Ureter (tissue), 1 donor: ENCODE data around the gene RBM20. TPM values are rescaled to one million over a fixed set of nuclear protein-coding genes. Genes with fewer than 3 reads are reported as not detected.
"Not testable (repeated sequence)": the region's sequence is repeated elsewhere in the genome, so short reads cannot be mapped to it uniquely, and the experiment has no call there.

Source experiments
- DNase-seq: peaks from one replicate; pipeline ENCODE4 v3.0.0-alpha.2; 2020; ENCODE audit warnings: low spot score
- total RNA-seq: library from RNA; stranded (reverse); gene quantifications from one replicate; pipeline ENCODE4 v1.2.4, GENCODE V29; 2023
- donor health status: DM: yes; HTN: yes; CAD: no.

RBM20 gene
- total RNA-seq, 1 donor from 2014 or later: 0.68 TPM

DNA sequence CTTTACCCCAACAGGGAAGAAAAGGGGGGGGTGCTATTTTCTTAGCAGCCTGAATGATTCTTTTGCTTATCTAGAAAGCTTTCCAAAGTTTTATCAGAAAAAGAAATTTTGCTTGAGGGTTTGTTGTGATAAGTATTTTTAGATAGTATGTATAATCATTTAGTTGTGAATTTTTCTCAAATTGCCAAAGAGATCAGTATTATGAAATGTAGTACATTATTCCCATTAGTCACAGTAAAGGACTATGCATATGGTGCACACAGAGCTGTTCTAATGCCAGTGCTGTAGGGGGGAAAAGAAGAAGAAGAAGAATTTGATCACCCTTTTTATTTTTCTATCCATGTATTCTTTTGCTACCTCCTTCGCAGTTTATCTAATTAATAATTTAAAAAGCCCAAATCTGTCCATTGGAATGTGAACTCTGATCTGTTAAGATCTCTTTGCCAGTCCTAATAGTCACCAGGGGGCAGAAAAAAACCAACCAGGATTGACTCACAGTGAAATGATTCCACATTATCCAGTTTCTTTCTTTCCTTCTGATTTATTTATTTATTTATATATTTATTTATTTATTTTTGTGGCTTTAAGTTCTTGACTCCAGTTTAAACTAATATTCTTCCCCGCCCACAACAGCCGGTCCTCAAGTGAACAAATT is 4.7 kb downstream of the RBM20 start:
- no peak for DNase-seq

DNA sequence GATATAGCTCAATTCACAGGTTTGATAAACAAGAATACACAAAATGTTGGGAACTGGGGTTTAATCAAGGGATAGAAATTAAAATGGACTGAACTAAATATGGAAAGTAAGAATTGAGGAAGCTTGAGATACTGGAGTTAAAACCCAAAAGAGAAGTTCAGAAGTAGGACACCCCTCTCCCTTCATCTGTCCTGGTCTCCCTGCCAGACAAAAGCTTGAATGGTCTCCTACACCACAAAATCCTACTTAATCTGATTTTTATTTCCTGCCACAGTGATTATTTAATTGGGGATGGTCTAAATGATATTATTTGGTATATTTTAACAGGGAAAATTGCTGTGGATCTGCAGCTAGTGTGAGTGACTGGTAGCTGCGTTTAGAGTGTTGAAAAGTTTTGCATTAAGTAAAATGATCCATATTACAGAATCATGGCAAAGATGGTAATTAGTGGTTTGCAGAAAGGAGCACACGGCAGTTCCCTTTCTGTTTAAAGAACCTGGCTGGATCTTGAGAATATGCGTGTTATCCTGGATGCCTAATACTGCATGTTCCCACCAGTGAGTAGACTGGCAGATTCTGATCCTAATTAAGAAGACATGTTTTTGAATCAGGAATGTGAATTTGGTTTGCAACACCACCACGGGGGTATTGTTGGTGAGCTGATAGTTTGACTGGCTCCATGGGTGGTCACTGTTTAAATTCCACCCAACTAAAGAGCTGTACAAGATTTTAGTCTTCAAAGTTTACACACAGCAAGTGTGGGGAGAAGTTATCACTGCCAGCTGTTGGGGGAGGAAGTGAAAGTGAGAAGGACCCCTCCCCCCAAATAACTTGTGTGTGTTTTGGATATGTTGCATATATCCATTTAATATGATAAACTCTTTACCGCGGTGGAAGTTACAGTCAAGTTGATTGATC is 5.5 kb downstream of the RBM20 start:
- no peak for DNase-seq

DNA sequence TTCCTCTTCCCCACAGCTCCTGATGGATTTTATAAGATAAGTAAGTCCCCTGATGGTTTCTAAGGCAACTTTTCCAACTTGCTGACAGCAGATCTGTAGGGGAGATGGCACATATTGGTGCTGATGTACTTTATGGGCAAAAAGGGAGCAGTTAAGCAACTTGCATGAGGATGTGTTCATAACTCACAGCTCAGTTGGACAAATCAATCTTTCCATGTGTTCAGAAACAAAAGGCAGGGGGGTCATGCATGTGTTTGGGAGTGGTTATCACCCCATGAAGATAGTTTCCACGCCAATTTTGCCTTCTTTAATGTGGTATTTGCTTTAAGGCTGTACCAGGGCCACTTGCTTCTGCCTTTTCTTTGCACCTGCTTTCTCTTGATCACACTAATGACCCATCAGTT is 6.1 kb downstream of the RBM20 start:
- no peak for DNase-seq

DNA sequence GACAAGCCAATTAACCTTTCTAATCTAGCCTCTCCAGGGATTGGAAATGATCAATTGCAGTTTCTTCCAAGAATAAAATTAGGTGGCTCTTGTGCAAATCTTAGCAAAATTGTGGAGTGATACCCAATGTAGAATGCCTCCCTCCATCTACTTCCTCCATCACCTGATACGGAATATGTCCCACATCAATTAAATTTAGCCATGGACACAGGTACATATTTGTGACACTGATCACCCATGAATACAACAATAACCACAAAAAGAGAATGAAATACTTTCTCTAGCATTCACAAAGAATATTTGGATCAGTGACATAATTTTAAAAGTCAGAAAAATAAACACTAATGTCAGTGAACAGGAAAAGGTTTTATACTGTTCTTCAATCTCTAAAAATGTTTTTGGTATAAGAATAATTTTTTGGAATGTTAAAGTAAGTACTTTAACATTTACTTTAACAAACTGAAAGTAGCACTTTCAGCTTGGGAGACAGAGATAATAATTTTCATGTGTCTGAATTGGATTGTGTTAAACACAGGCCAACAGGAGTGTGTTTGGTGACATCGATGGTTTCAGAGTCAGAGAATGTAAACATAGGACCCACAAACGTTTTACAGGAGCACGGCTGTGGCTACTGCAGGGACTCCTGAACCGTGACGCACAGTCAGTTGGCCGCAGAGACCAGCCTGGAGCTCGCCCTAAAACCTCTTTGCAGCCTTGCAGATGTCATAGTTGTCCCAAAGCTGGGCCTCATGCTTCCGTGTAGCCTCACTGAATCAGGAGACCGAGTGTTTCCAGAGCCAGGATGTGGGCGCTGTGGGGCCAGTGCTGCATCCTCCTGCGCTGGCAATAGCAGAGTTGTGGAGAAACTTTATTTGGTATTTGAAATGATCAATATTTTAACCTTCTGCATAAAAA is 7.2 kb downstream of the RBM20 start:
- no peak for DNase-seq

DNA sequence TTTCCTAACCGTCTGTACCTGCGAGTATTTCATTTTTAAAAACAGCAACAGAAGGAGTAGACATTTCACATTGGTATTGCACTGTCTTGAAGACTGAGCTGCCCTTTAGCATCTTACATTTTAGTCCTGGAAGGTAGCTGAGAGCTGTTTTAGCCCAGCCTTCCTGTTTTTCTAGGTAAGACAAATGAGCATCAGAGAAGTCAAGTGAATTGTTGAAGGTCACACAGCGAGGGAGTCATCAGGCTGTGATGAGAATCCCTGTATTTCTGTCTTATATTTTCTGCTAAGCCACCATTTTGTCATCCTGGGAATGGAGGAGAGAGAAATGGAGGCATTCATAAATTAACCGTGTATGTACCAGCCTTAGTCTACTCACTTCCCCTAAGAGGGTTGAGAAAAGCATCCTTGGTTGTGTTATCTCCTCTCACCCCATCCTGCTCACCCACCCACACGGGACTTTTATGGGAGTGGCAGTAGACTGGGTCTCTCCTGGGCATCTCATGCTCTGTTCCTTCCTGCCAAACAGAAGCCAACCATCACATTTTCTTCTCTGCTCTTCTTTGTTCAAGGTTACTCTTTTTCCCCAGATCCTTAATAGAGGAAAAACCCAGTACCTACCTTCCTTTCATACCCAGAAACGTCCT is 8.5 kb downstream of the RBM20 start:
- no peak for DNase-seq

DNA sequence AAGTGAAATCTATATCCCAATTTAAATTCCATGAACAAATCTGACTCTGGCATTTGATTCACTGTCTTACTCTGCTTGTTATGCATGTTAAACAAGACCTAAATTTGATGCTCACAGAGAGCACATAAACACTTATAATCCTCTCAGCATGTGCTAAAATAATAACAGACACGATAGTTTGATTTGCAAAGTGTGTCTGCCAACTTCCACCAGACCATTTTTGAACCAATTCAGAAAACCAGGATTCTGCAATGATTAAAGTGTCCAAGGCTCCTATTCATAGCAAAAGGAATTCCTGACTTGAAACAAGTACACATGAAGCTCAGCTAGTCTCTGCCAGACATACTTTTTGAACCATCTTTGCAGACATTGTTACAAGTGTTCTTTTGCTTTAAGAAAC is 11.2 kb downstream of the RBM20 start:
- no peak for DNase-seq

DNA sequence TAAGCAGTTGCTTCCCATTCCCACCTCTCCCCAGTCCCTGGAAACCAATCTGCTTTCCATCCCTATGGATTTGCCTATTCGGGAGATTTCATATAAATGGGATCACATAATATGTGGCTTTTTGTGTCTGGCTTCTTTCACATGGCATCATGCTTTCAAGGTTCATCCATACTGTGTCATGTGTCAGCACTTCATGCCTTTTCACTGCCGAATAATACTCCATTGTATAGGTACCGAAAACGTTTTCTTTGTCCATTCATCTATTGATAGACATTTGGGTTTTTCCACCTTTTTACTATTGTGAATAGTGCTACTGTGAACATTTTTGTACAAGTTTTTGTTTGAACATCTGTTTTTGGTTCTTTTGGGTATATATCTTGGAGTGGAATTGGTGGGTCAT is 12.5 kb downstream of the RBM20 start:
- DNase-seq: no peak

DNA sequence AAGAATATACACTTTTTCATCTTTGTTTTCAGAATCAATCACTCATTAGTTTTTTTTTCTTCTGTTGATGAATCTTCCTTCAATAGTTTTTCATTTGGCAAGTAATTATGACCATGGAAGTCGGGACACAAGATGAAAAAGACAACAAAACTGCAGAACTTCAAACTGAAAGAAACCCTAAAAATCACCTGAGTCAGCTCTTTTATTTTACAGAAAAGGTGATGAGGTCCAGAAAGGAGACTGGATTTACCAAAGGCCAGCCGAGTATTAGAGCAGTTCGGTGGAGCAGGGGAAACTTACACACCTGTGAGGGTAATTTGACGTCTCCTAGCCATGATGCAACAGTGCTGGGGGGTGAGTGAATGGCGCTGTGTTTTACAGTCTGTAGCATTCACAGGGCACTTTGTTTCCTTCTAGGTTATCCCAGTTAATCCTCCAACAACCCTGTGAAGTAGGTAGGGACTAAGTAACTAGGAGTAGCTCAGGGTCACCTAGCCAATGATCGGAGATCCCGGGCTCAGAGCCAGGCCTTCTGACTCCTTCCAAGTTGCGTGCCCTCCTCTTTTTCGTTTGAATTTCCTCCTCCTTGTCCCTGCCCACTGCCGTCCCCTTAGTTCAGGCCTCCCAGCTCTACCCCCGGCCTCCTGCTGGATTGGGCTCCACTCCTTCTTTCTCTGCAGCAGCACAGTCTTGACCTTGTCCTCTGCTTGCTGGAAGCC is 14.0 kb downstream of the RBM20 start:
- DNase-seq: no peak

DNA sequence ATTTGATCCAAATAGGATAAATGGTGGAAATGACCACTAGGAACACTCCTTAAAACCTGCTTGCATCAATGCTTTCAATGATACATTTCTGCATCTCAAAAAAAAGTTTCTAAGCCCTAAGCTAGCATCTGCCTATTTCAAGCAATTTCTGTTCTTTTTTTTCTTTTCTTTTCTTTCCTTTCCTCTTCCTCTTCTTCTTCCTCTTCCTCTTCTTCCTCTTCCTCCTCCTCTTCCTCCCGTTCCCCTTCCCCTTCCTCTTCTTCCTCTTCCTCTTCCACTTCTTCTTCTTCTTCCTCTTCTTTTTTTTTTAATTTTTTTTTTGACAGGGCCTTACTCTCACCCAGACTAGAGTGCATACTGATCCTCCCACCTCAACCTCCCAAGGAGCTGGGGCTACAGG is 15.4 kb downstream of the RBM20 start:
- no peak for DNase-seq

DNA sequence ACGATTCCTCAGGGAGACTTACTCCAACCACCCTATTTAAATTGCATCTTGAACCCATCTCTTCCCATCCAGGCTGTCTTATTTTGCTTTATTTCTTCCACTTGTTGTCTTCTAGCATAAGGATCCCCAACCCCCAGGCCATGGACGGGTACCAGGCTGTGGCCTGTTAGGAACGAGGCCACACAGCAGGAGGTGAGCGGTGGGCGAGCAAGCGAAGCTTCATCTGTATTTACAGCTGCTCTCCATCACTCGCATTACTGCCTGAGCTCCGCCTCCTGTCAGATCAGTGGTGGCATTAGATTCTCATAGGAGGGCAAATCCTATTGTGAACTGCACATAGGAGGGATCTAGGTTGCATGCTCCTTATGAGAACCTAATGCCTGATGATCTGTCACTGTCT is 16.2 kb downstream of the RBM20 start:
- not testable (repeated sequence) for DNase-seq

DNA sequence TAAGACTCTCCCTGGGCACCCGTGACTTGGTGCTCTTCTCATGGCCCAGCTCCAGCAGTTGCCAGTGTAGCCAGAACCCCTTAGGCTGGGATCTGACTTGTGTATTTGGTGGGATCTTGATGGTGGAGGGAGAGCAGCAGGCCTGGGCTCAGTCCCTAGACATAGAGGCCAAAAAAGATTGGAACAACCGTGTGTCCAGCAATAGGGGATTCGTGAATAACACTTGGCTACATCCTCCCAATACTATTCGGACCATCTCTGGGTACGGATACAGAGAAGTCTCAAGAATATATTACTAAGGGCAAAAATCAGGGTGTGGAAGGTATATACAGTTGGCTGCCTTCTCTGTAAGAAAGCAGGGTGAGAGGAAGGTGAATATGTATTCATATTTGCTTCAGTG is 17.2 kb downstream of the RBM20 start:
- no peak for DNase-seq

DNA sequence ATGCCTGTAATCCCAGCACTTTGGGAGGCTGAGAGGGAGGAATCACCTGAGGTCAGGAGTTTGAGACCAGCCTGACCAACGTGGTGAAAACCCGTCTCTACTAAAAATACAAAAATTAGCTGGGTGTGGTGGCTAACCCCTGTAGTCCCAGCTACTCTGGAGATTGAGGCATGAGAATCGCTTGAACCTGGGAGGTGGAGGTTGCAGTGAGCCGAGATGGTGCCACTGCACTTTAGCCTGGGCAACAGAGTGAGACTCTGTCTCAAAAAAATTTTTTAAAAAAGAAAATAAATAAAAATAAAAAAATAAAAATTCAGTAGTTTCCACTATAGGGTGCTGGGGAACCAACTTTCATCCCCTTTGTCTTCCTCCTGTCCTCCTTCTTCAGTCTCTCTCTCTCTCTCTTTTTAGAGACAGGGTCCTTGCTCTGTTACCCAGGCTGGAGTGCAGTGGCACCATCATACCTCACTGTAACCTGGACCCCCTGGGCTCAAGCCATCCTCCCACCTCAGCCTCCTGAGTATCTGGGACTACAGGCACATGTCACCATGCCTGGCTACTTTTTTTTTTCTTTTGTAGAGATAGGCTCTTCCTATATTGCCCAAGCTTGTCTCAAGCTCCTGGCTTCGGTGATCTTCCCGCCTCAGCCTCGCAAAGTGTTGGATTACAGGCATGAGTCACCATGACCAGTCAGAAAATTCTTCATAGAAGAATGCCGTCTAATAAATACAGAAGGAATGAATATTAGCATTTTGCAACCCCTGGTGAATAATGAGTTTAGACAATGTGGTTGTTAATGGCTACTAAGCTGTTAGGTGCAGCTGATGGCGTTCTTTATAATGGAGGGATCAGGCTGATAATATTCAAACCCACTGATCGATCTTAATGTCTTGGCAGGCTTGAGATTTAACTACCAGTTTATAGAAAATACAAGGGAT is 20.6 kb downstream of the RBM20 start:
- DNase-seq: no peak

DNA sequence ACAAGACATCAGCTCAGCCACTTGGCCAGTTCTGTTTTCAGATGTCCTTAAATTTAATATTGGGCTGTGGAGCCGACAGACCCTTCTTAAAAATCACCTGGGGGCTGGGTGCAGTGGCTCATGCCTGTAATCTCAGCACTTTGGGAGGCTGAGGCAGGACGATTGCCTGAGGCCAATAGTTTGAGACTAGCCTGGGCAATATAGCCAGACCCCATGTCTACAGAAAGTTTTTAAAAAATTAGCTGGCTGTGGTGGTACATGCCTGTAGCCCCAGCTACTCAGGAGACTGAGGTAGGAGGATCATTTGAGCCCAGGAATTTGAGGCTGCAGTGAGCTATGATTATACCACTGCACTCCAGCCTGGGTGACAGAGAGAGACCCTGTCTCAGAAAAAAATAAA is 22.1 kb downstream of the RBM20 start:
- not testable (repeated sequence) for DNase-seq

DNA sequence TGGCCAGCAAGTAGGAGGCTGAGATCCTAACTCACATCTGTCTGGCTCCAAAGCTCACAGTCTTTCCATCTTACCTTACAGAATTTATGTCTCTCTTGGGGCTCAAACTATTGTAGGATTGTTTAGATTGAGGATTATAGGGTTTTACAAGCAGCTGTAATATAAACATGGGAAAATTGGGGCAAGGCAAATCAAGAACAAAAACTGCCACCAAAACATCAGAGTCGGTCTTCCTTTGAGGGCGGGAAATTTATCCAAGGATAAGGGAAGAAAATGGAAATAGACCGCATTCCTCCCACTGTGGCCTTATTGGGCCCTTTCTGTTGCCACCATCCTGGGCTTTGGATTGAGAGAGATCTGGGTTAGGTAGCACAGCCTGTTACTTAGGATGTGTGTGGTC is 22.5 kb downstream of the RBM20 start:
- no peak for DNase-seq

DNA sequence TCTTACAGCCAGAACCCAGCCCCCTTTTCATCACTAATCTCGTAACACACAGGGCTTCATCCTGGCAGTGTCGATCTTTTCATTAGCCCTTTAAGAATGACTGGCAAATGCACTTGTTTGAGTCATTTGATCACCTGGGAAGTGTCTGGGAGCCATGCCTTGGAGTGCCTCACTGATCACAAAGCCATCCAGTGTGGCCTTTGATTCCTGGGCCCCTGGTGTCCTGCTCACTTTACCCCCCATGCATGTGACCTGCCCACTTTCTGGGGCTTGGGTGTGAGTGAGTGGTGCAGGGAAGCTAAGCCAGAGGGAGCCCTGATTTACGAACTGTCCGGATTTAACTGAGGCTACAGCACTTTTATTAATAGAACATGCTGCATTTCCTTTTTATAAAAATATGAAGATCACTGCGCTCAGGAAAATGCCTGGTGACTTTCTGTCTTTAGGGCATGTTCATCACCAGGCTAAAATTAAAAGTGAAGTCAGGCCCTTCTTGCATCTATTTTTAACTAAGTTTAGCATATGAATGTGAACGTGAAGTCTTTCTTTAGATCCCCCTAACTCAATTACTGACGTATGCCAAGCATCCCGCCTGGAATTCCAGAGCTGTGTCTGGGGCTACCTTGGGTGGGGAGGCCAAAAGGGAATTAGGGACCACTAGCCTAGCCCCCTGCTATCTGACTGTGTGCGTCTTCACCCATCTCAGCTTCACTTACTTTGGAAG is 23.6 kb downstream of the RBM20 start:
- no peak for DNase-seq

DNA sequence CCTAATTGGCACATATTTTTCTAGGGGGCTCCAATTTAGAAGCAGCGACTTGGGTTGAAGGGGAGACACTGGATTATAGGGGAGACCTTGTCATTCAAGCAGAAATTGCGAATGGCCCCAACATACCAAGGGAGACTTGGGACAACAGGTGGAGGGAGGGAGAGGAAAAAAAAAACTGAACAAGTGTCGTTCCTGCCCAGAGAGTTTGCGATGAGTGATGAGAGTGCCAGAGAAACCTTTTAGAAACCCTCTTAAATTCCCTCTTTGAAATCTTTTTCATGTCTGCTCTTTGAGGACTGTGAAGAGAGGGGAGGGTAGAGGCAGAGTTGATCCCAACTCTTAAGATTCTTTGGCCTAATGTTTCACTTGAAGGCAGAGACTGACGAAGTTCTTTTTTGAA is 24.3 kb downstream of the RBM20 start:
- DNase-seq: no peak

DNA sequence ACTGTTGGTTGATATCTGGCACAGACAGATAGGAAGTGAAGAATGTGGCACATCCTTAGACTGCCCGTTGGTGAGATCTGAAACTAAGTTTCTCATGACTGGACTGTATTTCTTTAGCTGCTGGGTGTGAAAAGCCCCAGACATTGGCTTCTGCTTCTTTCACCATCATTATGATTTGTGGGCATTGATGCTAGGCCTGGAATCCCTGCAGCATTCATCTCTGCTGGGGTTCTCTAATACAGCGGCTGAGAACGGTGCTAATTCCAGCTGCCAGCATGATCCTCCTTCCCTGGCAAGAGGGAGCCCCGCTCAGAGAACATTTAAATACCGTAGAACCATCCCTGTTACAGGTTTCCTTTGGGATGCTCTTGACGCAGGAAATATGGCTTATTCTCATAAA is 26.2 kb downstream of the RBM20 start:
- DNase-seq: no peak

DNA sequence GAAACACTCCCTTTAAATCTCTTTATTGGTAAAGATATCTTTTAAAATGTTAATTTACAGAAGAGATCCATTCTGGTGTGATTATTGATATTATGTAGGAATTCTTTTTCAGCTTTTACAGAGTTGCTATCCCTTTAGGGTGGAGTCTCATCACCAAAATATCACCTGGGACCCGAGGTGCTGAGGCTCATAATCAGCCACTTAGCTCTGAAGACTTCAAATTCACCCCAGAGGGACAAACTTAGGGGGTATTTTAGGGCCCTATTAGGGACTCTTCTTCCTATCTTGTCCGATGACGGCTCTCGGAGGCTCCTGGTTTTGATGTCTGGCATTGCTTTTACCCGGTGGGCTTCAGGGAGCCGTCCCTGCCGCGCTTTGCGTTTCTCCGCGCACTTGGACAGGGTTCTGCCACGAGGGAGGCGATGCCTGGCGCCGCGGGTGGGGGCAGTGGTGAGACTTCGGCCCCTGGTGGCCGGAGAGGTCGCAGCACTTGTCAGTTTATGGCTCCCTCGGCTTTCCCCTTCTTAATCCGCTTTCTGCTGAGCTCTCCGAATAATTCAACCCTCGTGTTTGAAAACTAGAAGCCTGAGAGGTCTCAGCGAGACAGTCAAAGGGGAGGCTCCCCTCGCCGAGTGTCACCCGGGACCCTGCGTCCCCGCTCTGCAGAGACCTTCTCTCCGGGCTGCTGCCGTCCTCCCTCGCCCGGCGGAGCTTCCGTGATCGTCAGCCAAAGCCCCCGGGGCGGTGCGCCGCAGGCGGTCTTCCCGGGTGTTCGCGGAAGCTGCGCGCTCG is 27.8 kb downstream of the RBM20 start:
- peak; percentile 63 for DNase-seq

DNA sequence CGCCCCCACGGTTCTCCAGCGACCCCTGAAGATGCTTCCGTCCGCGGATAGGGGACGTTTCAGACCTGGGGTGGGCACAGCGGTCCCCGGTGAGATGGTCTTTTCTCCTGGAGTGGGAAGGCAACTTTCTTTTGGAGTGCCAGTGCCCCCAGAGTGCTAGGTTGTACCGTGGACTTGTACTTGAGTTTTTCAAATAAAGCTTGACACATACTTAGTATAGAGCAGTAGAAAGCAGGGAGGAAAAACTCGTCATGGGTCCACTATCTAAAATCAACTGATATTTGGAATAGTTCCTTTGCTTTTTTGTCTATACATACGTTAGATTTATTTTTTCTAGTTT is 28.4 kb downstream of the RBM20 start:
- DNase-seq: no peak
